Calu3 (cell line): Measurements from ENCODE around the gene TRPV5. TPM values are rescaled to one million over a fixed set of nuclear protein-coding genes. Genes with fewer than 3 reads are reported as not detected.

ENCODE experiments used
- BruUV-seq: library from RNA; stranded (reverse); fragments of 400-500 nt; replicated peaks from 2 replicates; lab custom pipeline; 2021; lab: Mats Ljungman, UMichigan
- CTCF ChIA-PET: fragments of 300-600 bp; sonication (Branson Sonifier 250); formaldehyde crosslinking; loops from one replicate; lab custom pipeline; 2022; ENCODE audit warnings: antibody characterized with exemption; lab: Charles Lee
- DNase-seq: peaks from one replicate; pipeline ENCODE4 v3.0.0; 2022
- H3K27ac Mint-ChIP-seq: one replicate; pipeline ENCODE4 v1.8.0; 2022; ENCODE audit warnings: mixed read lengths; ENCODE audit not compliant: unreplicated experiment
- H3K27me3 Mint-ChIP-seq: one replicate; pipeline ENCODE4 v1.8.0; 2022; ENCODE audit warnings: mixed read lengths; ENCODE audit not compliant: unreplicated experiment
- H3K36me3 Mint-ChIP-seq: one replicate; pipeline ENCODE4 v1.8.0; 2022; ENCODE audit warnings: mild to moderate bottlenecking, moderate library complexity, mixed read lengths; ENCODE audit not compliant: insufficient read depth, unreplicated experiment
- H3K4me1 Mint-ChIP-seq: one replicate; pipeline ENCODE4 v1.8.0; 2022; ENCODE audit warnings: mild to moderate bottlenecking, low read depth, mixed read lengths; ENCODE audit not compliant: unreplicated experiment
- H3K4me3 Mint-ChIP-seq: one replicate; pipeline ENCODE4 v1.8.0; 2022; ENCODE audit warnings: mild to moderate bottlenecking, low read depth, moderate library complexity, mixed read lengths; ENCODE audit not compliant: unreplicated experiment
- H3K9me3 Mint-ChIP-seq: one replicate; pipeline ENCODE4 v1.8.0; 2022; ENCODE audit warnings: low read depth, mixed read lengths; ENCODE audit not compliant: unreplicated experiment
- CTCF ChIP-seq: fragments of 200-600 bp; IDR thresholded peaks from one replicate; pipeline ENCODE4 v1.8.0; 2022; ENCODE audit warnings: antibody characterized with exemption; ENCODE audit not compliant: unreplicated experiment
- intact Hi-C: fragments of 100-400 bp; cut with micrococcal nuclease; formaldehyde crosslinking; loops from one replicate; pipeline ENCODE4 v1.10.0; 2022; ENCODE audit not compliant: unreplicated experiment
- total RNA-seq: library from RNA; stranded (reverse); gene quantifications from 2 replicates; pipeline ENCODE4 v1.2.3, GENCODE V29; 2022

Gene TRPV5
- total RNA-seq, 1 experiment from 2014 or later: not detected

GRCh38 chr7:142875456-142875855 lies 58.1 kb downstream of the TRPV5 start:
- no peak for DNase-seq
- Mint-ChIP-seq H3K36me3 (no peaks in the 10 kb centered on the region), H3K27me3 (peaks cover 73% of the 10 kb centered on the region), H3K4me3 (no peak overlapping the region), H3K27ac (no peak overlapping the region), H3K4me1 (no peaks in the 10 kb centered on the region), H3K9me3 (no peaks in the 10 kb centered on the region)
- intact Hi-C loops: no loop called here
- no TSS peak for BruUV-seq
- TF ChIP-seq CTCF: no peak
- CTCF ChIA-PET: interaction anchor here (0.7 kb wide), 1 partner anchor 86 kb away, joined by 5 read pairs; no protein-coding TSS in a partner anchor

GRCh38 chr7:142874837-142875236 lies 58.7 kb downstream of the TRPV5 start:
- DNase-seq: no peak
- Mint-ChIP-seq H3K9me3 (no peaks in the 10 kb centered on the region), H3K4me3 (no peak overlapping the region), H3K36me3 (no peaks in the 10 kb centered on the region), H3K27ac (no peak overlapping the region), H3K27me3 (peaks cover 69% of the 10 kb centered on the region), H3K4me1 (no peaks in the 10 kb centered on the region)
- no TSS peak for BruUV-seq
- TF ChIP-seq CTCF: no peak
- CTCF ChIA-PET: interaction anchor here (0.7 kb wide), 1 partner anchor 86 kb away, joined by 5 read pairs; no protein-coding TSS in a partner anchor
- intact Hi-C loops: no loop called here

- Mint-ChIP-seq H3K27ac (no peak overlapping the region), H3K4me1 (no peaks in the 10 kb centered on the region), H3K27me3 (peaks cover 69% of the 10 kb centered on the region), H3K36me3 (no peaks in the 10 kb centered on the region), H3K4me3 (no peak overlapping the region), H3K9me3 (no peaks in the 10 kb centered on the region)
- DNase-seq: no peak
- CTCF ChIA-PET: no interaction called here
- intact Hi-C loops: no loop called here
- no TSS peak for BruUV-seq
- no peak for TF ChIP-seq CTCF
Measured at GRCh38 chr7:142874409-142874808, 59.1 kb downstream of the TRPV5 start.

GRCh38 chr7:142873871-142874270 lies 59.7 kb downstream of the TRPV5 start:
- no peaks in the 10 kb centered on the region for H3K9me3 Mint-ChIP-seq

More at GRCh38 chr7:142873871-142874270, 59.7 kb downstream of the TRPV5 start:
- intact Hi-C loops: no loop called here
- no TSS peak for BruUV-seq
- no peak overlapping the region for H3K4me3 Mint-ChIP-seq
- H3K4me1 Mint-ChIP-seq: no peaks in the 10 kb centered on the region
- peaks cover 69% of the 10 kb centered on the region for H3K27me3 Mint-ChIP-seq
- no peak for DNase-seq
- H3K27ac Mint-ChIP-seq: no peak overlapping the region
- no peak for TF ChIP-seq CTCF
- CTCF ChIA-PET: interaction anchor here (0.9 to 2.0 kb wide), 4 partner anchors 9 to 128 kb away, joined by 3 to 18 read pairs (median 4); no protein-coding TSS in a partner anchor
- H3K36me3 Mint-ChIP-seq: no peaks in the 10 kb centered on the region
